Endothelial cell of umbilical vein (primary cell): Measurements from ENCODE around the gene TAS1R2. TPM values are rescaled to one million over a fixed set of nuclear protein-coding genes. Genes with fewer than 3 reads are reported as not detected.

Experiments used
- BruUV-seq: library from RNA; stranded (reverse); fragments of 400-500 nt; replicated peaks from 2 replicates; lab custom pipeline; 2021; lab: Mats Ljungman, UMichigan
- CTCF ChIA-PET: fragments of 300-600, 350-600 bp; sonication (Branson Sonifier 250); formaldehyde crosslinking; loops from one replicate; lab custom pipeline; 2021; ENCODE audit warnings: antibody characterized with exemption, inconsistent platforms; lab: Charles Lee
- POLR2A ChIA-PET: fragments of 300-600, 350-600 bp; sonication (Branson Sonifier 250); formaldehyde crosslinking; loops from one replicate; lab custom pipeline; 2021; ENCODE audit warnings: antibody characterized with exemption, inconsistent platforms; lab: Charles Lee
- DNase-seq: peaks from one replicate; pipeline ENCODE4 v3.0.0-alpha.2; 2011; ENCODE audit warnings: low read depth, low spot score
- FAIRE-seq: peaks from 2 replicates; lab custom pipeline; 2011; peaks lifted over from hg19 to GRCh38; lab: Jason Lieb, UNC
- H2AFZ ChIP-seq: 2 replicates; pipeline ENCODE4 v1.6.0; 2012; ENCODE audit warnings: low read depth, low read length, control low read depth, inconsistent platforms
- H3K27ac ChIP-seq: 2 replicates; pipeline ENCODE4 v1.5.1; 2011; ENCODE audit warnings: low read depth, mild to moderate bottlenecking, control low read depth, low read length, moderate library complexity; ENCODE audit not compliant: insufficient read depth
- H3K27me3 ChIP-seq, 2 experiments: 2 replicates each; pipeline versions ENCODE4 v1.6.0 to v1.6.1; 2011; ENCODE audit warnings: low read length in 2 of 2, mixed read lengths in 1 of 2; ENCODE audit not compliant: control insufficient read depth in 2 of 2, insufficient read depth in 2 of 2
- H3K36me3 ChIP-seq, 2 experiments: 2 replicates in 1 of 2; 3 replicates in 1 of 2; pipeline ENCODE4 v1.5.1; 2011; ENCODE audit warnings: low read length in 2 of 2, mild to moderate bottlenecking in 1 of 2, moderate library complexity in 1 of 2; ENCODE audit not compliant: control insufficient read depth in 2 of 2, insufficient read depth in 2 of 2; ENCODE audit errors: extremely low read depth in 1 of 2
- H3K4me1 ChIP-seq: 3 replicates; pipeline ENCODE4 v1.5.1; 2011; ENCODE audit warnings: mild to moderate bottlenecking, low read length; ENCODE audit not compliant: control insufficient read depth, insufficient read depth; ENCODE audit errors: extremely low read depth
- H3K4me2 ChIP-seq: 2 replicates; pipeline ENCODE4 v1.6.1; 2011; ENCODE audit warnings: low read length, control low read depth, mixed read lengths; ENCODE audit not compliant: insufficient read depth
- H3K4me3 ChIP-seq, 3 experiments: fragments of 200-600 bp in 1 of 3; sonication (generic), shearing (Covaris generic) in 1 of 3; replicated peaks in 1 of 3; 2 replicates each; pipeline ENCODE4 v1.5.1; 2011 to 2016; ENCODE audit warnings: control low read depth in 3 of 3, low read length in 3 of 3, mild to moderate bottlenecking in 2 of 3, inconsistent platforms in 1 of 3, low read depth in 1 of 3, moderate library complexity in 1 of 3; ENCODE audit not compliant: insufficient read depth in 1 of 3
- H3K79me2 ChIP-seq: 2 replicates; pipeline ENCODE4 v1.6.0; 2012; ENCODE audit warnings: low read length, inconsistent platforms; ENCODE audit not compliant: control insufficient read depth, insufficient read depth
- H3K9ac ChIP-seq: replicated peaks from 2 replicates; pipeline ENCODE3; 2011; ENCODE audit warnings: low read length, control low read depth; ENCODE audit not compliant: insufficient read depth; ENCODE audit errors: extremely low read depth
- H3K9me1 ChIP-seq: replicated peaks from 3 replicates; pipeline ENCODE4 v1.6.0; 2011; ENCODE audit warnings: mild to moderate bottlenecking, low read length; ENCODE audit not compliant: control insufficient read depth, insufficient read depth; ENCODE audit errors: extremely low read depth
- H3K9me3 ChIP-seq: replicated peaks from 2 replicates; pipeline ENCODE4 v1.5.1; 2012; ENCODE audit warnings: low read length, inconsistent platforms; ENCODE audit not compliant: control insufficient read depth, insufficient read depth
- H4K20me1 ChIP-seq: replicated peaks from 2 replicates; pipeline ENCODE3; 2011; ENCODE audit warnings: mild to moderate bottlenecking, low read length; ENCODE audit not compliant: control insufficient read depth, insufficient read depth; ENCODE audit errors: extremely low read depth
- CTCF ChIP-seq, 2 donors: IDR thresholded peaks; 1 replicate in 1 of 2; 2 replicates in 1 of 2; pipeline ENCODE4 v1.5.1; 2011; ENCODE audit warnings: low read length in 2 of 2, mild to moderate bottlenecking in 2 of 2, moderate library complexity in 2 of 2, control low read depth in 1 of 2, inconsistent platforms in 1 of 2, low read depth in 1 of 2; ENCODE audit not compliant: insufficient read depth in 1 of 2; ENCODE audit errors: extremely low read depth in 1 of 2
- FOS ChIP-seq: IDR thresholded peaks from 2 replicates; pipeline ENCODE4 v1.6.1; 2011; ENCODE audit warnings: mild to moderate bottlenecking, low read length, moderate library complexity, borderline replicate concordance; ENCODE audit not compliant: insufficient read depth
- GATA2 ChIP-seq: IDR thresholded peaks from 2 replicates; pipeline ENCODE4 v1.7.0; 2011; ENCODE audit warnings: low read depth, mild to moderate bottlenecking, moderate library complexity, mixed read lengths, low read length; ENCODE audit not compliant: insufficient read length, insufficient read depth
- JUN ChIP-seq: IDR thresholded peaks from 2 replicates; pipeline ENCODE4 v1.6.1; 2011; ENCODE audit warnings: borderline replicate concordance, low read depth; ENCODE audit not compliant: insufficient read length, insufficient read depth
- MYC ChIP-seq: IDR thresholded peaks from one replicate; pipeline ENCODE4 v1.6.1; 2011; ENCODE audit warnings: mild to moderate bottlenecking, low read depth, low read length
- POLR2A ChIP-seq: IDR thresholded peaks from 2 replicates; pipeline ENCODE4 v1.6.1; 2012; ENCODE audit warnings: low read depth, mild to moderate bottlenecking, control low read depth, low read length
- dilution Hi-C: fragments of 300-500 bp; cut with MboI; formaldehyde crosslinking; loops from one replicate; pipeline ENCODE4 v1.15.0; 2019; ENCODE audit warnings: low sequenced_read_pairs; ENCODE audit not compliant: extremely low pct_ligation_motif_present
- intact Hi-C: fragments of 100-400 bp; cut with micrococcal nuclease; formaldehyde crosslinking; loops from one replicate; pipeline ENCODE4 v1.10.0; 2022
- polyA plus RNA-seq, 4 experiments: library from polyadenylated mRNA; depleted of rRNA in 3 of 4; stranded (reverse) in 3 of 4; unstranded in 1 of 4; fragments of >200 nt; gene quantifications; 2 replicates each; pipeline versions ENCODE4 v1.2.1 to v1.2.3, GENCODE V29; 2011 to 2012; ENCODE audit warnings: missing spikeins in 1 of 4
- total RNA-seq: library from RNA; stranded (reverse); gene quantifications from 2 replicates; pipeline ENCODE4 v1.2.3, GENCODE V29; 2021

The TAS1R2 gene
- total and polyA plus RNA-seq, 2 donors (not counting 3 experiments of a cell fraction or from before 2014, with no cell fraction given): not detected

GRCh38 chr1:18907021-18907916 is 47.8 kb upstream of the TAS1R2 start:
- intact Hi-C loops (loop anchor here (1.0 to 10.0 kb wide), 8 partner anchors 19 to 335 kb away; partner anchors contain the start of genes IFFO2 and UBR4), dilution Hi-C loops (no loop called here)
- Histone ChIP-seq H2AFZ (no peak overlapping the region), H3K27me3 (no peaks in the 10 kb centered on the region), H3K9ac (no peak overlapping the region), H3K27ac (peak overlapping the region; percentile 50), H3K9me3 (no peaks in the 10 kb centered on the region), H3K4me3 (no peak overlapping the region), H4K20me1 (no peaks in the 10 kb centered on the region), H3K4me1 (peaks cover 26% of the 10 kb centered on the region), H3K36me3 (peaks cover 8 to 15% of the 10 kb centered on the region in 2 experiments), H3K79me2 (no peaks in the 10 kb centered on the region), H3K9me1 (no peaks in the 10 kb centered on the region), H3K4me2 (peak overlapping the region; percentile 8)
- peak; percentile 81 for FAIRE-seq
- TF ChIP-seq MYC (no peak), FOS (no peak), JUN (no peak), GATA2 (peak; percentile 88), POLR2A (no peak), CTCF (IDR thresholded peaks at IDR 0.05; ENCODE audit: extremely low read depth in 1 of 2, insufficient read depth in 1 of 2, low read depth in 1 of 2, low read length in 2 of 2) (peak; percentile 69 to 81)
- CTCF ChIA-PET: interaction anchor here (0.7 to 4.4 kb wide), 55 partner anchors 8 to 755 kb away, joined by 3 to 84 read pairs (median 5); partner anchors contain the start of gene IFFO2
- BruUV-seq: no TSS peak
- POLR2A ChIA-PET: interaction anchor here (0.6 to 1.9 kb wide), 3 partner anchors 47 to 259 kb away, joined by 3 to 7 read pairs (median 7); no protein-coding TSS in a partner anchor
- DNase-seq: peak; percentile 79
